ENCODE results near the gene GLYAT.

GRCh38 chr11:58674609-58675008 lies 57.1 kb downstream of the GLYAT start:
- TF ChIP-seq CTCF (IDR thresholded peaks at IDR 0.05; ENCODE audit: poor library complexity) (no peak), EZH2phosphoT487 (IDR thresholded peaks at IDR 0.05; ENCODE audit: low read depth, severe bottlenecking, unreplicated experiment) (no peak), EZH2 (IDR thresholded peaks at IDR 0.05; ENCODE audit: borderline replicate concordance) (no peak)

Data from hepatocyte (in vitro differentiated cells).